Hepatocyte (in vitro differentiated cells): Measurements from ENCODE around the gene NAA40. TPM values are rescaled to one million over a fixed set of nuclear protein-coding genes. Genes with fewer than 3 reads are reported as not detected.
A peak's percentile ranks its signal among the peaks of the same experiment; 100 is the strongest.

Source experiments
- DNase-seq: peaks from one replicate; pipeline ENCODE4 v3.0.0-alpha.2; 2016; ENCODE audit warnings: low spot score
- H2AFZ ChIP-seq: fragments of 200-600 bp; sonication (generic); 2 replicates; pipeline ENCODE4 v1.6.0; 2016; ENCODE audit warnings: antibody characterized with exemption, mild to moderate bottlenecking
- H3K27ac ChIP-seq: fragments of 200-600 bp; sonication (generic); 2 replicates; pipeline ENCODE4 v1.5.1; 2016; ENCODE audit warnings: mild to moderate bottlenecking
- H3K27me3 ChIP-seq: fragments of 200-600 bp; sonication (generic); 2 replicates; pipeline ENCODE4 v1.6.1; 2016
- H3K36me3 ChIP-seq: fragments of 200-600 bp; sonication (generic); replicated peaks from 2 replicates; pipeline ENCODE4 v1.5.1; 2016; ENCODE audit warnings: low read depth; ENCODE audit not compliant: insufficient read depth
- H3K4me1 ChIP-seq: fragments of 200-600 bp; sonication (generic); 2 replicates; pipeline ENCODE4 v1.5.1; 2016; ENCODE audit warnings: mild to moderate bottlenecking, moderate library complexity; ENCODE audit not compliant: insufficient read depth
- H3K4me2 ChIP-seq: fragments of 200-600 bp; sonication (generic); 2 replicates; pipeline ENCODE4 v1.6.0; 2016
- H3K4me3 ChIP-seq: fragments of 200-600 bp; sonication (generic); 2 replicates; pipeline ENCODE4 v1.5.1; 2016; ENCODE audit warnings: mild to moderate bottlenecking
- H3K79me2 ChIP-seq: fragments of 200-600 bp; sonication (generic); 2 replicates; pipeline ENCODE4 v1.6.0; 2017; ENCODE audit warnings: mild to moderate bottlenecking
- H3K9me2 ChIP-seq: fragments of 200-600 bp; sonication (generic); replicated peaks from 2 replicates; pipeline ENCODE4 v1.6.0; 2017; ENCODE audit warnings: mild to moderate bottlenecking; ENCODE audit not compliant: insufficient read depth
- H3K9me3 ChIP-seq: fragments of 200-600 bp; sonication (generic); 2 replicates; pipeline ENCODE4 v1.5.1; 2016; ENCODE audit warnings: low read depth, mild to moderate bottlenecking
- H4K20me1 ChIP-seq: fragments of 200-600 bp; sonication (generic); 2 replicates; pipeline ENCODE4 v1.6.0; 2016; ENCODE audit warnings: mild to moderate bottlenecking; ENCODE audit not compliant: insufficient read depth, poor library complexity, severe bottlenecking
- CTCF ChIP-seq: fragments of 200-600 bp; sonication (generic); IDR thresholded peaks from 2 replicates; pipeline ENCODE4 v1.5.1; 2016; ENCODE audit warnings: antibody characterized with exemption, mild to moderate bottlenecking; ENCODE audit not compliant: poor library complexity
- EZH2 ChIP-seq: fragments of 200-600 bp; sonication (generic); IDR thresholded peaks from 2 replicates; pipeline ENCODE4 v1.6.1; 2016; ENCODE audit warnings: antibody characterized with exemption, mild to moderate bottlenecking, borderline replicate concordance
- EZH2phosphoT487 ChIP-seq: fragments of 200-600 bp; sonication (generic); IDR thresholded peaks from one replicate; pipeline ENCODE4 v1.6.1; 2018; ENCODE audit warnings: antibody characterized with exemption, mild to moderate bottlenecking, low read depth, moderate library complexity; ENCODE audit not compliant: unreplicated experiment, severe bottlenecking
- WGBS: methylation state at CpG from one replicate; pipeline ENCODE4 v1.1.6; 2016; ENCODE audit warnings: low lambda C conversion rate; ENCODE audit errors: missing lambda C conversion rate; 5-methylcytosine and 5-hydroxymethylcytosine counted together
- polyA plus RNA-seq: library from polyadenylated mRNA; unstranded; fragments of >200 nt; fragmentation: Nextera tagmentation; extraction: Ambion mirVana; gene quantifications from 2 replicates; pipeline ENCODE4 v1.2.1, GENCODE V29; 2016
- total RNA-seq: library from RNA; depleted of rRNA; stranded (reverse); fragments of >200 nt; gene quantifications from 2 replicates; pipeline ENCODE4 v1.2.3, GENCODE V29; 2014

The NAA40 gene
- total and polyA plus RNA-seq, 2 experiments from 2014 or later: 15.3 to 16.4 TPM

GRCh38 chr11:63978551-63979239, 39.9 kb downstream of the NAA40 start:
- peaks cover 67% of the 10 kb centered on the region for H3K79me2 ChIP-seq

GRCh38 chr11:63979426-63979825, 40.6 kb downstream of the NAA40 start:
- H3K79me2 ChIP-seq: peaks cover 75% of the 10 kb centered on the region
- no peaks in the 10 kb centered on the region for H3K36me3 ChIP-seq
- H3K4me3 ChIP-seq: no peak overlapping the region
- no peak overlapping the region for H3K27ac ChIP-seq
- TF ChIP-seq EZH2: no peak
- H3K9me2 ChIP-seq: no peaks in the 10 kb centered on the region
- no peak for DNase-seq
- no peaks in the 10 kb centered on the region for H3K27me3 ChIP-seq
- peaks cover 12% of the 10 kb centered on the region for H4K20me1 ChIP-seq
- 94% methylated on average over 5 of the region's 5 CpGs for WGBS
- H3K9me3 ChIP-seq: no peaks in the 10 kb centered on the region
- peaks cover 15% of the 10 kb centered on the region for H3K4me1 ChIP-seq
- H3K4me2 ChIP-seq: no peak overlapping the region
- H2AFZ ChIP-seq: no peak overlapping the region

More at GRCh38 chr11:63978551-63979239, 39.9 kb downstream of the NAA40 start:
- H3K9me2 ChIP-seq: no peaks in the 10 kb centered on the region
- no peak overlapping the region for H3K27ac ChIP-seq
- peaks cover 12% of the 10 kb centered on the region for H4K20me1 ChIP-seq
- no peak overlapping the region for H3K4me2 ChIP-seq
- H3K9me3 ChIP-seq: no peaks in the 10 kb centered on the region
- H3K4me3 ChIP-seq: no peak overlapping the region
- DNase-seq: no peak
- H3K36me3 ChIP-seq: no peaks in the 10 kb centered on the region
- no peak for TF ChIP-seq EZH2
- TF ChIP-seq EZH2phosphoT487: no peak
- no peak for TF ChIP-seq CTCF
- H3K27me3 ChIP-seq: no peaks in the 10 kb centered on the region
- H2AFZ ChIP-seq: no peak overlapping the region
- WGBS: 73% methylated on average over 10 of the region's 10 CpGs
- peaks cover 15% of the 10 kb centered on the region for H3K4me1 ChIP-seq

GRCh38 chr11:63985812-63986155, 47.0 kb downstream of the NAA40 start:
- DNase-seq: no peak
- WGBS: 20% methylated on average over 18 of the region's 18 CpGs

More at GRCh38 chr11:63985812-63986155, 47.0 kb downstream of the NAA40 start:
- Histone ChIP-seq H3K4me3 (peak overlapping the region; percentile 91), H4K20me1 (peaks cover 11% of the 10 kb centered on the region), H3K9me2 (no peaks in the 10 kb centered on the region), H3K27me3 (no peaks in the 10 kb centered on the region), H2AFZ (peak overlapping the region; percentile 84), H3K27ac (peak overlapping the region; percentile 97), H3K4me2 (peak overlapping the region; percentile 91), H3K9me3 (no peaks in the 10 kb centered on the region), H3K79me2 (peaks cover 64% of the 10 kb centered on the region), H3K36me3 (no peaks in the 10 kb centered on the region), H3K4me1 (peaks cover 14% of the 10 kb centered on the region)
- no peak for TF ChIP-seq CTCF
- TF ChIP-seq EZH2: no peak
- TF ChIP-seq EZH2phosphoT487: no peak
